ENCODE data around the gene IKZF3.

- TF ChIP-seq GATA3 (IDR thresholded peaks at IDR 0.05; ENCODE audit: low read depth, low read length) (no peak), GATA2 (IDR thresholded peaks at IDR 0.05; ENCODE audit: low read depth, low read length) (no peak)
These were observed 147.1 kb downstream of the IKZF3 start for GRCh38 chr17:39716879-39717536.
